Heart left ventricle (tissue), 16 donors: ENCODE data around the gene ASTN2. TPM values are rescaled to one million over a fixed set of nuclear protein-coding genes. Genes with fewer than 3 reads are reported as not detected.

Experiments used
- ATAC-seq, 4 donors: fragments of 200-7000 bp; cut with Tn5 transposase; one replicate each; pipeline ENCODE4 v1.9.1; 2020 to 2022; ENCODE audit warnings: moderate library complexity in 4 of 4, mild to moderate bottlenecking in 3 of 4, moderate number of reproducible peaks in 1 of 4
- DNase-seq, 5 donors: peaks; one replicate each; pipeline ENCODE4 v3.0.0-alpha.2; 2020
- H3K27ac ChIP-seq, 12 donors: fragments of 200-600 bp; sonication (generic) in 4 of 12; one replicate each; pipeline versions ENCODE4 v1.5.0 to v1.8.0; 2016 to 2022; ENCODE audit warnings: mild to moderate bottlenecking in 2 of 12
- H3K27me3 ChIP-seq, 9 donors: fragments of 200-600 bp; sonication (generic) in 2 of 9; one replicate each; pipeline versions ENCODE4 v1.5.1 to v1.8.0; 2016 to 2022; ENCODE audit warnings: mild to moderate bottlenecking in 3 of 9
- H3K36me3 ChIP-seq, 9 donors: fragments of 200-600 bp; sonication (generic) in 2 of 9; one replicate each; pipeline versions ENCODE4 v1.5.0 to v1.8.0; 2018 to 2022; ENCODE audit warnings: mild to moderate bottlenecking in 2 of 9
- H3K4me1 ChIP-seq, 12 donors: fragments of 200-600 bp; sonication (generic) in 4 of 12; one replicate each; pipeline versions ENCODE4 v1.5.0 to v1.8.0; 2016 to 2022; ENCODE audit warnings: mild to moderate bottlenecking in 3 of 12
- H3K4me3 ChIP-seq, 12 donors: fragments of 200-600 bp; sonication (generic) in 4 of 12; one replicate each; pipeline versions ENCODE4 v1.5.0 to v1.8.0; 2017 to 2022; ENCODE audit warnings: mild to moderate bottlenecking in 9 of 12, moderate library complexity in 4 of 12
- H3K9me3 ChIP-seq, 12 donors: fragments of 200-600 bp; sonication (generic) in 4 of 12; one replicate each; pipeline versions ENCODE4 v1.5.0 to v1.8.0; 2016 to 2022; ENCODE audit warnings: mild to moderate bottlenecking in 1 of 12
- POLR2A ChIP-seq, 2 donors: fragments of 450-650 bp; IDR thresholded peaks; one replicate each; pipeline ENCODE4 v1.6.1; 2017; ENCODE audit warnings: antibody characterized with exemption in 2 of 2, mild to moderate bottlenecking in 2 of 2, moderate library complexity in 2 of 2
- WGBS, 4 donors: extraction: QIAGEN DNeasy Blood & Tissue Kit in 2 of 4; methylation state at CpG; one replicate each; pipeline versions ENCODE4 v1.1.5 to v1.1.7; 2013 to 2018; 5-methylcytosine and 5-hydroxymethylcytosine counted together
- intact Hi-C, 10 donors: fragments of 100-400 bp; cut with DNase I; formaldehyde crosslinking; loops; one replicate each; pipeline versions ENCODE4 v1.11.1 to v1.14.2; 2022
- polyA plus RNA-seq, 2 donors: library from polyadenylated mRNA; stranded (reverse); fragments of 200-250 nt; gene quantifications; one replicate each; pipeline ENCODE4 v1.2.3, GENCODE V29; 2013
- total RNA-seq, 9 donors: library from RNA; depleted of rRNA in 2 of 9; stranded (reverse); fragments of >200 nt in 2 of 9; fragmentation: NEBNext Ultra II Directional in 3 of 9; extraction: Animal tissue kit (Norgen Biotek cat#: 25700) in 3 of 9; gene quantifications; one replicate each; pipeline versions ENCODE4 v1.1.0 to v1.2.4, GENCODE V29; 2016 to 2023
- TF ChIP-seq, protein P1 (sequence below), 12 donors: fragments of 200-600 bp; sonication (generic) in 4 of 12; IDR thresholded peaks; one replicate each; pipeline versions ENCODE4 v1.5.0 to v1.8.0; 2018 to 2022; ENCODE audit warnings: antibody characterized with exemption in 12 of 12, mild to moderate bottlenecking in 5 of 12
- donor health status: ischemic (EF 13 %, LVEDD 7.1; RV severe dilation, severe dysfunction).
- donor health status: healthy with polysubstance abuse.
- donor health status: DM: no; HTN: yes; CAD: no.
- donor health status: DM: no; HTN: no; CAD: no.
- donor health status: ischemic (EF 25% LVEDD 6.9; RV normal size, moderate dysfunction).
- donor health status: ischemic (EF 25% LVEDD 5.7; RV mildly dilated, moderate dysfunction).
- donor health status: healthy.
- donor health status: DM: yes; HTN: yes; CAD: no.
- donor health status: ischemic (EF 35%, LVEDD 5.7; RV mildly dilated, moderate dysfunction).
- donor health status: nonischemic (EF 11% LVEDD 7.7; RV severe dilation, severe dysfunction).
- donor health status: DM: yes; HTN: yes; CAD: no.
- donor health status: PGD.
- donor health status: ischemic (EF 29% LVEDD 5.4; RV normal size, mild dysfunction).
- donor health status: nonischemic (EF 23%, LVEDD 6.1; RV moderate dilation, normal function).

The ASTN2 gene
- total and polyA plus RNA-seq, 11 donors, result 2.5 to 6.0 (median 3.5) TPM

DNA sequence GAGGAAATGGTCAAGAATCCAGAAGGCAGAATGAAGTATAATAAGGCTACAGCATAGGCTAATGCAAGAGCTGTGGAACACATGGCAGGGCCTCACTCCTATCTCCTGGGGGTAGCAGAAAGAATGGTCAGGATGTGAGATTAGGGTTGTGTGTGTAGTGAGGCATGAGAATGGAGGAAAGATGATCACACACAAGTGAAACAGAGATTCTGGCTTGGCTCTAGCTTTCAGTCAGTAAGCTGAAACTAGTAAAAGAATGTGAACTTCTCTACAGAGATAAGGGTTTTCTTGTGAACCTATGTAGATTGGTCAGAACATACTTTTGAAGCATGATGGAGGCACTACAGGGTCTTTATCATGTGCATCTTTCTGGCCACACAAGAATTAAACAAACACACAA, 298.8 kb downstream of the ASTN2 start:
- no peak for DNase-seq
- no peak for ATAC-seq
- no peak for TF ChIP-seq POLR2A (IDR thresholded peaks at IDR 0.05)
- TF ChIP-seq, protein P1, sequence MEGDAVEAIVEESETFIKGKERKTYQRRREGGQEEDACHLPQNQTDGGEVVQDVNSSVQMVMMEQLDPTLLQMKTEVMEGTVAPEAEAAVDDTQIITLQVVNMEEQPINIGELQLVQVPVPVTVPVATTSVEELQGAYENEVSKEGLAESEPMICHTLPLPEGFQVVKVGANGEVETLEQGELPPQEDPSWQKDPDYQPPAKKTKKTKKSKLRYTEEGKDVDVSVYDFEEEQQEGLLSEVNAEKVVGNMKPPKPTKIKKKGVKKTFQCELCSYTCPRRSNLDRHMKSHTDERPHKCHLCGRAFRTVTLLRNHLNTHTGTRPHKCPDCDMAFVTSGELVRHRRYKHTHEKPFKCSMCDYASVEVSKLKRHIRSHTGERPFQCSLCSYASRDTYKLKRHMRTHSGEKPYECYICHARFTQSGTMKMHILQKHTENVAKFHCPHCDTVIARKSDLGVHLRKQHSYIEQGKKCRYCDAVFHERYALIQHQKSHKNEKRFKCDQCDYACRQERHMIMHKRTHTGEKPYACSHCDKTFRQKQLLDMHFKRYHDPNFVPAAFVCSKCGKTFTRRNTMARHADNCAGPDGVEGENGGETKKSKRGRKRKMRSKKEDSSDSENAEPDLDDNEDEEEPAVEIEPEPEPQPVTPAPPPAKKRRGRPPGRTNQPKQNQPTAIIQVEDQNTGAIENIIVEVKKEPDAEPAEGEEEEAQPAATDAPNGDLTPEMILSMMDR (IDR thresholded peaks at IDR 0.05), result no peak
- H3K27ac ChIP-seq, result no peak overlapping the region
- H3K9me3 ChIP-seq, result no peaks in the 10 kb centered on the region
- H3K36me3 ChIP-seq, result no peaks in the 10 kb centered on the region
- intact Hi-C loops, result no loop called here
- no peak overlapping the region for H3K4me3 ChIP-seq
- H3K4me1 ChIP-seq, result no peaks in the 10 kb centered on the region
- H3K27me3 ChIP-seq, result no peaks in the 10 kb centered on the region

DNA sequence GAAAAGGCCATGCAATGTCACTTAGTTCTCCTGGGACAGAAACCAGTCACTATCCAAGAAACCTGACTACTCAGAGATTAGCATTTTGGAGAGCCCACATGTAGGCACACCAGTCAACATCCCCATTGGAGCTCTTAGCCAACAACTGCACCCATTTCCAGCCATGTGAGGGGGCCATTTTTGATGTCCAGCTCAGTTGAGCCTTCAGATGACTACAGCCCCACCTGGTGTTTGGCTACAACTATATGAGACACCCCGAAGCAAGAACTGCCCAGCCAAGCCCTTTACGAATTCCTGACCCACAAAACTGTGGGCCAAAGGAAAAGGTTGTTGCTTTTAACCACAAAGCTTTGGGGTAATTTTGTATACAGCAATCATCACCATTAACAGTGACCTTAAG, 300.1 kb downstream of the ASTN2 start:
- Histone ChIP-seq H3K36me3 (no peaks in the 10 kb centered on the region), H3K27me3 (no peaks in the 10 kb centered on the region), H3K9me3 (no peaks in the 10 kb centered on the region), H3K27ac (no peak overlapping the region), H3K4me1 (no peaks in the 10 kb centered on the region), H3K4me3 (no peak overlapping the region)
- intact Hi-C loops, result no loop called here
- DNase-seq, result no peak
- no peak for TF ChIP-seq POLR2A (IDR thresholded peaks at IDR 0.05)
- TF ChIP-seq, protein P1 (IDR thresholded peaks at IDR 0.05), result no peak
- 20 to 62% (median 39%) methylated on average over 2 of the region's 2 CpGs for WGBS, 4 donors
- no peak for ATAC-seq

DNA sequence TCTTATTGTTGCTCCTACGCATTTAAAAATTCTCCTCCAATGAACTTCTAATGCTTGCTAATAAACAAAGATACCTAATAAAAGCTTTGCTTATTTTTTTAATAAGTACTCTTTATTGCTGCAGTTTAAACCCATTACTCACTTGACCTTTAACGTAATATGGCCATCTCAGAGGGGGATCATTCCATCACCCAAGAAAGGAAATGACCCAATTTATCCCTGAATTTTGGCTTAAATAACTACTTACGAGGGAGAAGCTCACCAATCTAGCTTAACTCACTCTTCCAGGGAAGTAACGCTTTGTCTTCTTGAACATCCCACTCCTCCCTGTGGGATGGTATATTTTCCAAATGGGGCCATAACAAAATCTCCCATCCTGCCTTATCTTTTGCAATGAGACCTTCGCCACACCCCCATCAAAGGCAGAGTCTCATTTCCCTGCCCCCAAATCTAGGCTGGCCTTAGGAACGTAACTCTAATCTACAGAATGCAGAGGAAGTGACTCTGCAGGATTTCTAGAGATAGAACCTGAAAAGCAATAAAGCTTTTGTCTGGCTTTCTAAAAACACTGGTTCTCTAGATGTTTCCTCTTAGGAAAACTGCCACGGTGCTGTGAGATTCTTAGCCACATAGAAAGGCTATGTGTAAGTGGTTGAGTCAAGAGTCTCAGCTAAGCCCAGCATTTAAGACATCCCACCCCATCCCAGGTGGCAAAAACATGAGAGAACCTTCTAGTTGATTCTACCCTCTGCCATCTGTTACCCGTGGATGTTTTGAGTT, 310.0 kb downstream of the ASTN2 start:
- Histone ChIP-seq H3K4me3 (no peak overlapping the region), H3K27ac (no peak overlapping the region), H3K4me1 (no peaks in the 10 kb centered on the region), H3K9me3 (no peaks in the 10 kb centered on the region), H3K27me3 (no peaks in the 10 kb centered on the region), H3K36me3 (no peaks in the 10 kb centered on the region)
- 40 to 48% (median 46%) methylated on average over 8 of the region's 8 CpGs for WGBS, 4 donors
- ATAC-seq (no peak), DNase-seq (no peak)
- intact Hi-C loops, result no loop called here
- TF ChIP-seq, protein P1 (IDR thresholded peaks at IDR 0.05), result no peak
- no peak for TF ChIP-seq POLR2A (IDR thresholded peaks at IDR 0.05)

DNA sequence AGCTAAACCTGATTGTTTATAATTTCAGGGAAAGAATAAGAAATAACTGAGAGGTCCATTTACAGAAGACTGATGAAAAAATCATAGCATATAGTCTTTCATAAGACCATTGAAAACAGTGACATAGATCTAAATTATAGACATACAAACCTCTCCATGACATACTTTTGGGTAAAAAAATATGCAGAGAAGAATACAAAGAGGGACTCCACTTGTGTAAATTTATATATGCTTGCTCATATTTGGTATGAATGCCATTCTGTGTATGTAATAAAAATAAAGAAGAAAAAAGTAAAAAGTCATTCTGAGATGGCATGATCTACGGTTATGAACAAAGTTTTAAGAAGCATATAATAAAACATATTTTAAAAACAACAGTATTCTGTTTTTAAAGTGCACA, 310.7 kb downstream of the ASTN2 start:
- no peak for ATAC-seq
- Histone ChIP-seq H3K9me3 (no peaks in the 10 kb centered on the region), H3K4me1 (no peaks in the 10 kb centered on the region), H3K27me3 (no peaks in the 10 kb centered on the region), H3K4me3 (no peak overlapping the region), H3K27ac (no peak overlapping the region), H3K36me3 (no peaks in the 10 kb centered on the region)
- no peak for DNase-seq
- no peak for TF ChIP-seq POLR2A (IDR thresholded peaks at IDR 0.05)
- TF ChIP-seq, protein P1 (IDR thresholded peaks at IDR 0.05), result no peak
- WGBS, 4 donors, result 84 to 89% (median 86%) methylated on average over 1 of the region's 1 CpG
- intact Hi-C loops, result no loop called here
